Gastroesophageal sphincter (tissue), 3 donors: ENCODE measurements around the gene ETV6.

Experiments
- POLR2A ChIP-seq, 2 donors: fragments of 450-650 bp; IDR thresholded peaks; one replicate each; pipeline ENCODE4 v1.6.1; 2017; ENCODE audit warnings: antibody characterized with exemption in 2 of 2, mild to moderate bottlenecking in 2 of 2, moderate library complexity in 1 of 2
- TF ChIP-seq, protein P1 (sequence below), 4 experiments: fragments of 200-600 bp in 2 of 4; fragments of 450-650 bp in 2 of 4; sonication (generic) in 1 of 4; IDR thresholded peaks; one replicate each; pipeline ENCODE4 v1.5.1; 2017 to 2019; ENCODE audit warnings: antibody characterized with exemption in 4 of 4, mild to moderate bottlenecking in 2 of 4, moderate library complexity in 2 of 4

DNA sequence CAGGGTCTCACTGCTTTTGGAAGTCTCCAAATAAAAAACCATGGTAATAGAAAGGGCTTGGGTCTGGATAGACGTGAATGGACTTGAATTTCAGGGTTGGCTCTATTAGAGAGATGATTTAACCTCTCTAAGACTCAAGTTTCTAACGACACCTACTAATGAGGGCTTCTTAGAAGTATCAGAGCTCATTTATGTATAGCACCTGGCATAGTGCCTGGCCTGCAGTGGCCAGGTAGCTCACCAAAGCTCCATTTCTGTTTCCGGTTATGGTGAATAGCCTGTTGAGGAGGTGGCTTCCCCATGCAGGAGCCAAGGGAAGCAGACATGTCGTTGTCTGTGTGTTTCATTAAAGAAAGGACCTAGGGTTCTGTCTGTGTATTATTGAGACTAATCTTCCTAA is 108.6 kb downstream of the ETV6 start:
- TF ChIP-seq, protein P1, sequence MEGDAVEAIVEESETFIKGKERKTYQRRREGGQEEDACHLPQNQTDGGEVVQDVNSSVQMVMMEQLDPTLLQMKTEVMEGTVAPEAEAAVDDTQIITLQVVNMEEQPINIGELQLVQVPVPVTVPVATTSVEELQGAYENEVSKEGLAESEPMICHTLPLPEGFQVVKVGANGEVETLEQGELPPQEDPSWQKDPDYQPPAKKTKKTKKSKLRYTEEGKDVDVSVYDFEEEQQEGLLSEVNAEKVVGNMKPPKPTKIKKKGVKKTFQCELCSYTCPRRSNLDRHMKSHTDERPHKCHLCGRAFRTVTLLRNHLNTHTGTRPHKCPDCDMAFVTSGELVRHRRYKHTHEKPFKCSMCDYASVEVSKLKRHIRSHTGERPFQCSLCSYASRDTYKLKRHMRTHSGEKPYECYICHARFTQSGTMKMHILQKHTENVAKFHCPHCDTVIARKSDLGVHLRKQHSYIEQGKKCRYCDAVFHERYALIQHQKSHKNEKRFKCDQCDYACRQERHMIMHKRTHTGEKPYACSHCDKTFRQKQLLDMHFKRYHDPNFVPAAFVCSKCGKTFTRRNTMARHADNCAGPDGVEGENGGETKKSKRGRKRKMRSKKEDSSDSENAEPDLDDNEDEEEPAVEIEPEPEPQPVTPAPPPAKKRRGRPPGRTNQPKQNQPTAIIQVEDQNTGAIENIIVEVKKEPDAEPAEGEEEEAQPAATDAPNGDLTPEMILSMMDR (IDR thresholded peaks at IDR 0.05): no peak
- no peak for TF ChIP-seq POLR2A (IDR thresholded peaks at IDR 0.05)
